ENCODE measurements around the gene TUBB3.
"Not testable (repeated sequence)": the region's sequence is repeated elsewhere in the genome, so short reads cannot be mapped to it uniquely, and the experiment has no call there.

Gene TUBB3

GRCh38 chr16:89902980-89903379 lies 20.2 kb upstream of the TUBB3 start:
- no peak for DNase-seq (ENCODE audit: low spot score)

GRCh38 chr16:89903908-89904515 lies 19.1 kb upstream of the TUBB3 start:
- DNase-seq (ENCODE audit: low spot score): no peak

- no peak for DNase-seq (ENCODE audit: low spot score)
These were observed 18.3 kb upstream of the TUBB3 start for GRCh38 chr16:89904606-89905510.

- DNase-seq (ENCODE audit: low spot score): no peak
These were observed 17.5 kb upstream of the TUBB3 start for GRCh38 chr16:89905511-89906139.

- DNase-seq (ENCODE audit: low spot score): no peak
These were observed 16.8 kb upstream of the TUBB3 start for GRCh38 chr16:89906140-89907025.

GRCh38 chr16:89907055-89907814 lies 15.9 kb upstream of the TUBB3 start:
- DNase-seq (ENCODE audit: low spot score): no peak

- DNase-seq (ENCODE audit: low spot score): no peak
These were observed 14.9 kb upstream of the TUBB3 start for GRCh38 chr16:89908236-89908635.

GRCh38 chr16:89909777-89910716 lies 13.1 kb upstream of the TUBB3 start:
- peak; percentile 93 for DNase-seq (ENCODE audit: low spot score)

- DNase-seq (ENCODE audit: low spot score): no peak
These were observed 12.3 kb upstream of the TUBB3 start for GRCh38 chr16:89910717-89911354.

GRCh38 chr16:89911375-89911774 lies 11.8 kb upstream of the TUBB3 start:
- no peak for DNase-seq (ENCODE audit: low spot score)

GRCh38 chr16:89912143-89912542 lies 11.0 kb upstream of the TUBB3 start:
- no peak for DNase-seq (ENCODE audit: low spot score)

- no peak for DNase-seq (ENCODE audit: low spot score)
These were observed 10.5 kb upstream of the TUBB3 start for GRCh38 chr16:89912627-89913026.

- DNase-seq (ENCODE audit: low spot score): no peak
These were observed 9.4 kb upstream of the TUBB3 start for GRCh38 chr16:89913408-89914387.

GRCh38 chr16:89914642-89915285 lies 8.4 kb upstream of the TUBB3 start:
- not testable (repeated sequence) for DNase-seq (ENCODE audit: low spot score)

- DNase-seq (ENCODE audit: low spot score): no peak
These were observed 7.6 kb upstream of the TUBB3 start for GRCh38 chr16:89915303-89916232.

- peak; percentile 52 for DNase-seq (ENCODE audit: low spot score)
These were observed 5.2 kb upstream of the TUBB3 start for GRCh38 chr16:89917773-89918452.

Data from D341Med (cell line).